NCI-H146 (cell line): ENCODE results near the gene HOXC10.

Experiments used
- DNase-seq: peaks from one replicate; lab custom pipeline; 2025; lab: John Stamatoyannopoulos, UW

HOXC10 gene

DNA sequence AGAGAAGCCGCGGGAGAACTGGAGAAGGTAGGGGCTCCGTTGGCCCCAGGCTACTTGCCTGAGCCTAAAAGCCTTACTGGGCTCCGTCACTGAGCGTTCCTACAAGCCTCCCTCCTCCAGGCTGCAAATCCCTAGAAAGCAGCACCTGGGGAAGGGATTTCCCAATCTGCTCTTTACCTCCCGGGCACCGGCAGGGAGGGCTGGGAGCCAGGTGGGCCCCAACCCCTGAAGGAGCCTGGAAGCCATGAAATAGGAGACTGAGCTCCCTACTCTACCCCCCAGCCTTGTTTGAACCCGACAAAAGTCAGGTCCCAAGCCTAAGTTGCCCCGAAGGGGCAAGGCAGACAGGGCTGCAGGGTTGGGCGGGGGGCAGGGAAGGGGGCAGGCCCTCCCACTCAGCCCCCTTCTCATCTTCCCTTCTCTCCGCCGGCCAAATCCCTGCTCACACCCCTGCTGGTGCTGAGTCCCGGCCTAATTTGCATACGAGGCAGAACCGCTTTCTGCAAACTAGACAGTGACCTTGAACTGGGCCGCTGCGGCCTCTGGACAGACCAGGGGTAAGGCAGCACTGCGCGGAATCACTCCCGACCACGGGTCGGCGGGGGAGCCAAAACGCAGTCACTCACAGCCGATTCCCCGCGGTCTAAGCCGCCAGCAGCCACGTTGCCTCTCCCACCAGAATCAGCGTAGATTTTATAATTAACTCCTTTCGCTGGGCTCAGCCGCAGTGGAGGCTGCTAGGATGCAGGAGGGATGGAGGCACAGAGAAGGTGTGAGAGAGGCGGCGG, 34.0 kb upstream of the HOXC10 start:
- DNase-seq = no peak

DNA sequence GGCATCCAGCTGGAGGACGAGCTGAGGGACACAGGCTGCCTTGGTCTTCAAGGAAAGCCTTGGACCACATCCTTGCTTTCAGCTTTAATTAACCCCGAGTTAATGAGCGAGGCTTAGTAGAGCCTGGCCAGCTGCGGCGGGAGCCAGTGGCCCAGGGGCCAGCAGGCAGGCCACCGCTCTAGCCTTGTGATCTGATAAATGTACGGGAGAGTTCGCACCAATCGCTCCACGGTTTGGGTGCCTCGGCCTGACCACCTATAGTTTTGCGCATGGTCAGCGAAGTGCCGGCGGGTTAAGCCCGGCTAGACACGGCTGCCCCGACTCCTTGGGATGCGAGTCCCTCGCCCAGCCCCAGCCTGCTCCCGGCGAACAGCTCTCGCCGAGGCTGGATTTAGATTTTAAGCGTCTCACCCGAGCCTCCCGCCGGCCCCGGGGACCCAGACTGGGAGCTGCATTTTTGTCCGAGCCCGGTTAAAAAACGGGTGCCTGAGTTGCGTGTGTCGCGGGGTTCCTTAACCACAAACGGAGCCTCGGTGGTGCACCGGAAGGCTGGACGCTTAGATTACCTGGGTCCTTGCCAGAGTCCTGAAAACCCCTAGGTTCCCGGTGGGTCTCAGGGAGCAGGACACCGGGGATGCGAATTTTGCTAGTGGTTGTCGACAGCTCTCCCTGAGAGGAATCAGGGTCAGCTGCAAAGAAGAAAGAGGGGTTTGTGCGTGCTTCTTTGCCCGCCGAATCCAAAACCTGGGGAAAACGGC, 33.2 kb upstream of the HOXC10 start:
- no peak for DNase-seq

DNA sequence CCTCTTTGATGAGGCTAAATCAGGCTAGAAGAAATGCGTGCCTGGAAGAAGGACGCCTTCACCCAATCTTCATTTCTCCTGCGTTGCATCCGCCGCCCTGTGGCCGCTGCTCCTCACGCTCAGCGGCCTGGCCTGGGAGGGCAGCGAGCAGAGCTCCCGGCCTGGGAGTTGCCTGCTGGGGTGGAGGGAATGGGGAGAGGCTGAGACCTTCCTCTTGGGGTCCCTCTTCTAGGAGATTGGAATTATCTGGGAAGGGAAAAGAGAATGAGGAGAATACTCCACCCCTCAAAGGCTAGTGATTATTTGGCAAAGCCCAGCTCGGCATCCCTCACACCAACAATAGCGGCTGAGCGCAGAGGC, 32.6 kb upstream of the HOXC10 start:
- DNase-seq = no peak

DNA sequence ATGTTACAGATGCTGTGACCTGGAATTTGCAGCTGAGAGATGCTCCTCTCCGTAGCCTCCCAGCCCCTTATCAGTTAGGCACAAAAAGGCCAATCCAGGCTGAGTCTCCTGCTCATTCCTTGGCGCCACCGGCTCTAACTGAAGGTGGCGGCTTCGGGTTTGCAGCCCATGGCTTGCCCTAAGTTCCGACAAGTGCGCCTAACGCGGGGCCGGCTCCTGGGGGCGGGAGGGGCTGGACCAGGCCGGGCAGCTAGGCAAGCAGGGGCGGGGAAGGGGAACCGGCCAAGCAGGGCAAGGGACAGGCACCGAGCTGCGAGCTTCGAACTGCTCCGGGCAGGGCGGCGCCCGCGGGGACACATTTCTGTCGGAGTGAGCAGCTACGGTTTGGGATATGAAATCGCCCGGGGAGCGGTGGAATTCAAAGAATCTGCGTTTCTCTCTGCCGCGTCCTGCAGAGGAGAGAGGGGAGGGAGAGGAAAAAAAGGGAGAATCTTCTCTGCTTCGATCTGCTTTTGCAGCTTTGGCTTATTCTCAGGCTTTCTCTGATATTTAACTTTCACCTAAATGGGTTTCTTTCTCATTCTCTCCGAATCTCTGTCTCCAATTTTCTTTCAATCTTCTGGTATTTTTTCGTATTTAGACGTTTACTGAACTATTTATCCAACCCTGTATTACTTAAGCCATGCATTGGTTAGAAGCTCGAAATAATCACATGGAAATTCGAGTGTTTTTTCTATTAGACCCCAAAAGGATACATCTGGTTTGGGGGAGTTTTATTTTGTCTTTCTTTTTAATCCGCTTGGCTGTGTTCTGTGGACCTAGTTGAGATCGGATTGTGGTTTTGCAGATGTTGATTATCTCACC, 31.8 kb upstream of the HOXC10 start:
- DNase-seq = no peak

DNA sequence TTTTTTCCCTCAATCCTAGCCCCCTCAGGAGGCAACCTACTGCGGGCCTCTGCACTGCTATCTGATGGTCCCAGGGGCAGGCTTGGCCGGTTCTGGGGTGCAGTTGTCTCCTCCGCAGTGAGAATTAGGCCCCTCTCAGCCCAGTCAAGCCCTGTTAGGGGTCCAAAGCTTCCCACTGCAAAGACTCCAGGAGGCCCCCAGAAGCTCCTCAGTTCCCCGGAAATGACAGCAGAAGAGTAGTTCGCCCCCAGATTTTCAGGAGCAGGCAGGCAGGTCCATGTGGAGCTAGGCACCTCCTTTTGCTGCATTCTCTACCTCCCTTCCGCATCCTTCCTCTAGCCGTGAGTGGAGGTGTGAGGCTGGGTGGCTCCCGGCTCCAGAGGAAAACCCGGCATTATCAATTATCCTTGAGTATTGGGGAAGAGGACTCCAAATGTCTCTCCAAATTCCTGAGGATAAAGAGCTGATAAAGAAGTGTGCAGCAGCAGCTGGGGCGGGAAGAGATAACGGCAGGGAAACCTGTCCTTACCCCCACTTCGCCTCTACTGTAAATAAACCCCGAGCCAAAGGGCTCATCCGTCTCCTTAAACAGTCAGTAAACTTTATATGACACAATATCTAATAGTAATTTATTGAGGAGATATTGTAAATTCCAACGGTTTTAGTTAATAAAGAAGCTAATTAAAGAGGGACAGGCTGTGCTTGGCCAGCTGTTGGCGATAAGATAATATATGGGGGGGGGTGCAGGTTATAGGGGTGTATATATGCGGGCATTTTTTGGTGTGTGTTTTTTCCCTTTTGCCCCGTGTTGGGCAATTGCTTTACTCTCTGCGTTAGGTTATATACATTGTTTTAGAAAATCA, 30.9 kb upstream of the HOXC10 start:
- no peak for DNase-seq

DNA sequence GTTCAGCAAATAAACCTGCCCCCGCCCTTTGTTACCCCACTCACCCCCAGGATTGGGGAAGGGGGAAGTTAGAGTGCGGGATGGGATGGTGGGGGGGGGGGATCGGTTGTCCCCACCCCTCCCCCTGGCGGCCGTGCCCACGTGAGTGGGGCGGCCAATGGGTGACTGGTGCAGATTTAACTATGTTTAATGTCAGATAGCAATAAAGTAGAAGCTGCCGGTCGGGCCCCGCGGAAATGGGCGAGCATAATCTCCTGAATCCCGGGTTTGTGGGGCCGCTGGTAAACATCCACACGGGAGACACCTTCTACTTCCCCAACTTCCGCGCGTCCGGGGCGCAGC, 30.3 kb upstream of the HOXC10 start, which contains the start of gene HOXC12:
Gene HOXC12 (plus strand): TSS at position 210 of the 342 bp plus-strand sequence. CDS start 27 bp downstream, at position 237.
- no peak for DNase-seq

DNA sequence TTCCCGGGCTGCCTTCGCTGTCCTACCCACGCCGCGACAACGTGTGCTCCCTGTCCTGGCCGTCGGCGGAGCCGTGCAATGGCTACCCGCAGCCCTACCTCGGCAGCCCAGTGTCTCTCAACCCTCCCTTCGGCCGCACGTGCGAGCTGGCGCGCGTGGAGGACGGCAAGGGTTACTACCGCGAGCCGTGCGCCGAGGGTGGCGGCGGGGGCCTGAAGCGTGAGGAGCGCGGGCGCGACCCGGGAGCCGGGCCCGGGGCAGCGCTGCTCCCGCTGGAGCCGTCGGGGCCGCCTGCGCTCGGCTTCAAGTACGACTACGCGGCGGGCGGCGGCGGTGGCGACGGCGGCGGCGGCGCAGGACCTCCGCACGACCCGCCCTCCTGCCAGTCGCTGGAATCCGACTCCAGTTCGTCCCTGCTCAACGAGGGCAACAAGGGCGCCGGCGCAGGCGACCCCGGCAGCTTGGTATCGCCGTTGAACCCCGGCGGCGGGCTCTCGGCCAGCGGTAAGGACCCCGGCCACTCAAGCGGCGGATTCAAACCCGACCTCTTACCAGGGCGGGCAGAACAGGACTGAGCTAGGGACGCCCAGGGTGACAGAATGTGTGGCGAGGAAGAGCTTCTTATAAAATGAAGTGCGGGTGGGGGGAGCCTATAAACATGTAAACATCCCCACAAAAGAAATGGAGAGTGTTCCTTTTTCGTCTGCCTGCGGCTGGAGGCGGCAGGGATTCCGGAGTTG, 29.7 kb upstream of the HOXC10 start:
- no peak for DNase-seq

DNA sequence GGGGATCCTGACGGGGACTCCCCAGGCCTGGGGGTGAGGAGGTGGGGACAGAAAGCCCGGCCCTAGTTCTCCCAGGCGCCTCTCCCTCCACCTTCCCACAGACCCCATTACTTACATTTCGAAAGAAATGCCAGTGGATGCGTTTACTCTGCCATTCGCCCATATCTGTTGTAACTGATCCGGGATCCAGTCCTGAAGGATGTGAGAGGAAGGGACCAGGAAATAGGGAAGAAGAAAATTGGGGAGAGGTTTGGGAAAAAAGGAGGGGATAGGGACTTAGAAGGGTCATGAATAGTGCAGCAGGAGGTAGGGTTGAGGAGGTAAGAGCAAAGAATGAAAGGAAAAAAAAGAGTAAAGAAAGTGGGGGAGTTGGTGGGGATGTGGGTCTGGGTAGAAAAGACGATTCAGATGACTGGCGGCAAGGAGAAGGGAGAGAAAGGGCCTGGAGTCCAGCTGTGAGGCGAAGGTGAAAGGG, 29.1 kb upstream of the HOXC10 start:
- DNase-seq = no peak

DNA sequence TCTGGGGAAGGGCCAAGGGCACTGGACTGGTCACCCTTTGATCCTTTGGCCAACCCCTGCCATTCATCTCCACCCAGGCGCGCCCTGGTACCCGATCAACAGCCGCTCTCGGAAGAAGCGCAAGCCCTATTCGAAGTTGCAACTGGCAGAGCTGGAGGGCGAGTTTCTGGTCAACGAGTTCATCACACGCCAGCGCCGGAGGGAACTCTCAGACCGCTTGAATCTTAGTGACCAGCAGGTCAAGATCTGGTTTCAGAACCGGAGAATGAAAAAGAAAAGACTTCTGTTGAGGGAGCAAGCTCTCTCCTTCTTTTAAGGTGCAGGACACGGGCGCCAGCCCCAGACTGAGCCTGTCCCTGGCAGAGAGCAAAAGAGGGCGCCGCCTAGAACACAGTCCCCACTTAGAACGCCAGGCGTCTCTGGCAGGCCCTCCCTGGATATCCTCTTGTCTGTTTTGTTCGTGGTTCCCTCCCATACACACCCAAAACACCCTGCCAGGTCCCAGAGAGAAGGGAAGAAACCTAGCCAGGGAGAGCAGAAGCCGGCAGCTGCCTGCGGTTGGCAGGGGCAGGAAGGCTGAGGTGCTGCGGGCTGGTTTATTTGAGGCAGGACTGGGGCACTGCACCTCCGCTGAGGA, 28.6 kb upstream of the HOXC10 start:
- DNase-seq = no peak

DNA sequence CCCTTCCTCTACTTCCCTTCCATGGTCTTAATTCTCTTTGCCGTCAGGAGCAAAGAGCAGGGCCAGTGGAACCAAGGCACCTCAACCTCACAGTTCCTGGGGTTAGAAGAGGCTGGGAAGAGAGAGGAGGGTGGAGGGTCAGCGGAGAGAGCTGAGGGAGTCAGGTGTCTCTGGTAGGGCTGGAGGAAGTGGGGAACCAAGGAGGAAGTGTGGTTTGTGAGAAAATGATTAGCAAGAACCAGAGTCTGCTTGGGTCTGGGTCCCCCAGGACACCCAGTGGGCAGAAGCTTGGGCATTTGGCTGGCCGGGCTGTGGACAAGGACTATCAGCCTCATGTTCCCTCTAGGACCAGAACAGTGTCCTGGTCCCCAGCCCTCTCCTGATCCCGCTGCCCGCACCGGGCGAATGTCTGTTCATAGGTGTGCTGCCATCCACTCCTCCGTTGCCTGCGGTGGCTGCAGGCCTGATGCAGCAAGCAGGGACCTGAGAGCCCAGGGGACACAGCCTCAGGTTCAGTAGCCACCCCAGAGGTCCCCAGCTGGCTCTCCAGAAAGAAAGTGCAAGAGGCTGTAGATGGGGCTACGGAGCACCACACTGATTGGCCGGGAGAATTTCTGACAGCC, 27.9 kb upstream of the HOXC10 start:
- no peak for DNase-seq

DNA sequence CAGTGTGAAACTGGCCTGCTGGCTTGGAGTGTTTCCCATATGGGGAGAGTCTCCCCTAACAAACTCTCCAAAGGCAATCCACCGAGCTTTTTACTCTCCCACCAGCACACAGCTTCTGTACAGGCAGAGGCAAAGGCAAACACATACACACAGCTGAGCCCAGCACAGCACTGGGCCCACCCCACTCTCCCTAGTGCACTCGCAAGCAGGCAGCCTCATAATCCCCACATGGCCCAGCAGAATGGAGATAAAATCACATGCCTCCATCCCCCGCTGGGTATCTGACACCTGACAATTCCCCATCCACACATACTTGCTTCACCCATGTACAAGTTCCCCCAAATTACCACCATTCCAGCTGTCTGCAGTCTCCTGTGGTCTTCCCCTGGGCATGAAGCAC, 26.8 kb upstream of the HOXC10 start:
- DNase-seq = no peak

DNA sequence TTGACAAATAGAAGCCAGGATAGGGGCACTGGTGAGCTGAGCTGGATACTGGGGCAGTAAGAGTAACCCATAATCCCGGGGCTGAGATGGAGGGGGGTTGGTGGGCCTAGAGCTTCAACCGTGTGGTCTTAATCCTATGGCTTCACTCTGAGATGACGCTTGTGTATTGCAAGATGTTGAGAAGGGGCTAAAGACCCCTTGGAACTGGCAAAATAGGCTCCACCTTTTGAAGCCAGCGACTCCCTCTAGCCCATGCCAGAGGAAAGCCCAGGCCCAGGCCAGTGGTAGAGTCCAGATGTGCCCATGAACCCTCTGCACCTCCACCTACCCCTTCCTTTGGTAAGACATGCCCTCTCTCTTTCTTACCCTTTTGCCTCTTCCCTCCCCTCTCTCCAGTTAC, 25.6 kb upstream of the HOXC10 start:
- no peak for DNase-seq

DNA sequence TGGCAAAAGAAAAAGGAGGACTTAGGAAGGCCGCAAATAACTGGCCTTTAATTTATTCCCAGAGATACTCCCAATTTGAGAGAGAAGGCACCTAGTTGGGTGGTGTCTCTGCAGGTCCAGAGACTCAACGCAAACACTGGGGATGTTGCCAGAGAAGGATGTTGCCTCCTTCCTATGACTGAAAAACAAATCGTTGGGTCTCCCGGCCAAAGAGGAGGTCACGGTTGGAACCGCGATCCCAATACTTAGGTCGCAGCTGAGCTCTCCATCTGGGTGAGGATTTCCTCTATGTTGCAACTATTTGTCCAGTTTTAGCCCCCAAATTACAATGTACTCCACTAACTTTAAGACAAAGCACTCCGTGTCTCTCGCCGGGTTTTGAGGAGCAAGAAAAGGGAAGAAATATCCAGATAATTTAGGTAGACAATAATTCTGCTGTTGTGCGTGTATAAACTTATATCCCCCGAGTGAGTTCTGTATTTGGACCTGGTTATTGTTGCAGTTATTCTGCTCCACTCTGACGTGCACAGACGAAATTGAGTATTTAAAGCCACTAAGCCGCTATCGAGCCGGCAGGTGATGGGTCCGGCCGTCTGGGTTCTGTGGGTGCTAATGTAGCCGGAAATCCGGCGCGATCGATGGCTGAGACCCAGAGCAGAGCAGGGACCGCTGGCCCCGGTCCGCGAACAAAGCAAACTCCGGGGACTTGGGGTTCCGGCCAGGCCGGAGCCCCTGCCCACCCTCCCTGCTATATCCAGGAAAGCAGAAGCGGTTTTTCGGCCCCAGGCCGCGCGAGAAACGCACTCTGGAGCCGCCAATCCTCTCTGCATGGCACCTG, 24.5 kb upstream of the HOXC10 start:
- DNase-seq = no peak

DNA sequence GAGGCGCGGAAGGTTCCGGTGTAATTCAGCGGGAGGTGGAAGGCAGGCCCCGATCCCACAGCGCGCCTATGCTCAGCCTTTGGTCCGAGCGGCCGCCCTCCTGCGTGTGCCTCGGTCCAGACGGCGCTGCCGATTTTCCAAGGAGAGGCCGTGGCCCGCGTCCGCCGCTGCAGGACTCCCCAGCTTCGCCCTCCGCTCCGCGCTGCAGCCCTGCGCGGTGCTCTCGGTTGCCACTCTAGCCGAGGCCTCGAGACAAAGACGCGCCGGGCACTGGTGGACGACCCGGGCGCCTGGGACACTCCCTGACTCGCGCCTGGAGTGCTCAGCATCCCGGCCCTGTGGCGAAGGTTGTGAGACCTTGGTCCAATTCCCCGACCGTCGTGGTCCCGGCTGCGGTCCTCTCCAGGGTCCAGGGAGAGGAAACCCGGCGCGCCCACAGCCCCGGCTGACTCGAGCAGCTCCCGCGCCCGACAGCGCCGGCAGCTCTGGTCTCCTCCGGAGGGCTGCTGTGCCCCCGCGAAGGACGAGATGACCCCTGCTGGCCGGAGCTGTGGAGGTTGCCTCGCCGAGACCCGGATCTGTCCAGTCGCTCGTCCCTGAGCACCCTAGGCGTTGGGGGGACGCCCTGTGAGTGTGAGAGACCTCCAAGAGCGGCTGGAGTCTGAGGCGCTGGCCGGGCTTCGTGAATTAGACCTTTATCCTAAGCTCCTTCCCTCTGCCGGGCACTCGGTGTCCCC, 23.8 kb upstream of the HOXC10 start:
- DNase-seq = no peak

DNA sequence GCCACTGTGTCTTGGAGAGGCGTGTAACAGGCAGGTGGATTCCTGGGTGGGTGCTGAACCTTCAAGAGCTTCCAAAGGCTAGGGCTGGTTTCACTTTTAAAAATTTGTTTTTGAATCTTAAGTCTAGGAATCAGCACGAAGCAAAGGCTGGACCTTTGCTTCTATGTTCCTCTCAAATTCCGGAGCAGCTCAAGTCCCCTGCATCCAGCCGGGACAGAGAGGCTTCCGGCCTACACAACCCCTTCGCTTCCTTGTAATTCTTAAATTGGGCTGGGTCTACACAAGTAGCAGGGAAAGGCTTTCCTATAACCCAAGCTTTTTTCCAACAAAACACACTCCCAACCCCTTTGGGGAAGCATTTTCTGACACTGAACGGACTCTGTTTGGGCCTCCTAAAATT, 21.9 kb upstream of the HOXC10 start:
- DNase-seq = no peak

DNA sequence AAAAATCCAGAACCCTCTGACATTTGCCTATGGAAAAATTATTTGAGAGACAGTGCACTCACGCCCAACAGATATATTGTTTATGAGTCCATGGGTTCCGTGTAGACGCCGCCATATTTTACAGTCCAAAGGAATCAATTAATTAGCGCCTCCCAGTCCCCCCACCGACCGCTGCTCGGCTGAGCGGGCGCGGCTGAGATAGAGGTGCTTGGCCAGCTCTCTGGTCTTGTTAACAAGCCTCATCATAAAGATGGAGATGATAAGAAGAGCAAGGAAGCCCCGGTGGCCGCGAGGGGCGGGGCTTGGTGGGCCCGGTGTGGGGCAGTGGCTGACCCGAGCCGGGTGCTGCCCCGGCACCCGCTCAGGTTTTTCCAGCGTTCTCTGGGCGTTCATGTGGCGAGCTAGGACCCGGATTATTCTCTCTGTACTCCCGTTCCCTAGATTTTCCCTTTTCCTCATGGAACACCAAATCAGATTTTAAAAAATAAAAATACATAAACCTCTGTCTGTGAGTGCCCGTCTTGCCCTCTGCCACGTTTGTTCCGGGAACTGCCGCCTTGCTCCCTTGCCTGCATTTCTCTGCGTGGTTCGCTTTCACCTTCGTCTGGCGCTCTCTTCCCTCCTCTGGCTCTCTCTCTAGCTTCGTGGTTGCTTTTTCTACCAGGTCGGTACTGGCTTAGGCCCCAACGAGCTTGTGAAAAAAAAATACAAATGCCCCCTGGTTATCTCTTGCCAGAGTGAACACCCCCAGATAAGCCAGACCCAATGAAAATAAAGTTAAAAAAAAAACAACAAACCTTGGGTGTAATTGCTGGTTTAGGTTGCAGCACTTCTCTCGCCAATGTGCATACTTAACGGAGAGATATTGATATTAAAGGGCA, 21.3 kb upstream of the HOXC10 start:
- DNase-seq = no peak

DNA sequence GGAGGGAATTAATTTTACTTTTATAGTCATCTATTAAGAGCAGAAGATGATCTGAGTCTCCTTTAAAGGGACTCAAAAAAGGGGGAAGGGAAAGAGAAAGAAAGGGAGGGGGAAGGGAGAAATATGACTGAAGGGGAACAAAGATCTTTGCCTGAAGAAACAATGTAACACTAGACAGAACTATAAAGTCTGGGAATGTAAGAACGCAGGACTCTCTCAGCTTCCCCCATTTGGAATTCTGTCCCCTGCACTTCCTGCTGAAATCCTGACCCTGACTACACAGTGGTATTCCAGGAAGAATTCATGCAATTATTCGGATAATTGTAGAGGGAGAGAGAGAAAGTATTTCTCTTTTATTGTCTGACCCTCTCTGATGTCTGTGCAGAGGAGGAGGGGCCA, 20.6 kb upstream of the HOXC10 start:
- DNase-seq = no peak
